Activated CD8-positive, alpha-beta T cell treated with anti-CD3 and anti-CD28 coated beads for 36 hours (primary cell): ENCODE measurements around the gene GYS2. TPM values are rescaled to one million over a fixed set of nuclear protein-coding genes. Genes with fewer than 3 reads are reported as not detected.

Experiments used
- ATAC-seq: fragments of 200-7000 bp; cut with Tn5 transposase; one replicate; pipeline ENCODE4 v1.10.0; 2021; ENCODE audit warnings: mild to moderate bottlenecking, moderate library complexity
- CTCF ChIA-PET: fragments of 350-600 bp; sonication (Branson Sonifier 250); formaldehyde crosslinking; loops from one replicate; lab custom pipeline; 2021; ENCODE audit warnings: antibody characterized with exemption; lab: Charles Lee
- POLR2A ChIA-PET: fragments of 350-600 bp; sonication (Branson Sonifier 250); formaldehyde crosslinking; loops from one replicate; lab custom pipeline; 2021; ENCODE audit warnings: antibody characterized with exemption; lab: Charles Lee
- DNase-seq: peaks from one replicate; pipeline ENCODE4 v3.0.0-alpha.2; 2020
- H3K27ac Mint-ChIP-seq: one replicate; pipeline ENCODE4 v1.8.0; 2021; ENCODE audit warnings: mild to moderate bottlenecking, mixed read lengths
- H3K27me3 Mint-ChIP-seq: one replicate; pipeline ENCODE4 v1.8.0; 2021; ENCODE audit warnings: mixed read lengths
- H3K36me3 Mint-ChIP-seq: one replicate; pipeline ENCODE4 v1.8.0; 2021; ENCODE audit warnings: low read depth, mixed read lengths
- H3K4me1 Mint-ChIP-seq: one replicate; pipeline ENCODE4 v1.8.0; 2021; ENCODE audit warnings: low read depth, mixed read lengths
- H3K4me3 Mint-ChIP-seq: one replicate; pipeline ENCODE4 v1.8.0; 2021; ENCODE audit warnings: mild to moderate bottlenecking, moderate library complexity, mixed read lengths
- H3K9me3 Mint-ChIP-seq: one replicate; pipeline ENCODE4 v1.8.0; 2021; ENCODE audit warnings: mixed read lengths
- CTCF ChIP-seq: fragments of 200-600 bp; IDR thresholded peaks from one replicate; pipeline ENCODE4 v1.8.0; 2022; ENCODE audit warnings: antibody characterized with exemption, mild to moderate bottlenecking
- intact Hi-C: fragments of 100-400 bp; cut with micrococcal nuclease; formaldehyde crosslinking; loops from one replicate; pipeline ENCODE4 v1.10.0; 2022
- total RNA-seq, 2 experiments: library from RNA; stranded (reverse); gene quantifications; one replicate each; pipeline ENCODE4 v1.2.3, GENCODE V29; 2021

The GYS2 gene
- total RNA-seq, 2 experiments from 2014 or later = not detected

- ChIA-PET CTCF (no interaction called here), POLR2A (interaction anchor here (0.6 kb wide), 1 partner anchor 23 kb away, joined by 3 read pairs; no protein-coding TSS in a partner anchor)
- peaks cover 3% of the 10 kb centered on the region for H3K9me3 Mint-ChIP-seq
- intact Hi-C loops = no loop called here
- H3K4me1 Mint-ChIP-seq = peaks cover 6% of the 10 kb centered on the region
- no peak for DNase-seq
- TF ChIP-seq CTCF = no peak
- H3K4me3 Mint-ChIP-seq = no peak overlapping the region
- H3K27me3 Mint-ChIP-seq = peaks cover 30% of the 10 kb centered on the region
- no peaks in the 10 kb centered on the region for H3K36me3 Mint-ChIP-seq
- H3K27ac Mint-ChIP-seq = no peak overlapping the region
- ATAC-seq = no peak
These were observed 75.7 kb downstream of the GYS2 start for GRCh38 chr12:21528953-21529352.

GRCh38 chr12:21527451-21528180 is 77.0 kb downstream of the GYS2 start:
- ATAC-seq (peak; percentile 98), DNase-seq (peak; percentile 73)
- Mint-ChIP-seq H3K27ac (no peak overlapping the region), H3K4me1 (peaks cover 6% of the 10 kb centered on the region), H3K9me3 (peaks cover 3% of the 10 kb centered on the region), H3K4me3 (peak overlapping the region; percentile 70), H3K36me3 (no peaks in the 10 kb centered on the region), H3K27me3 (peaks cover 29% of the 10 kb centered on the region)
- intact Hi-C loops = no loop called here
- POLR2A ChIA-PET = interaction anchor here (0.9 to 3.2 kb wide), 5 partner anchors 8 to 28 kb away, joined by 3 to 10 read pairs (median 3); partner anchors contain the start of genes GOLT1B and RECQL
- no peak for TF ChIP-seq CTCF
- CTCF ChIA-PET = interaction anchor here (0.7 to 2.7 kb wide), 5 partner anchors 12 to 1913 kb away, joined by 3 to 8 read pairs (median 4); no protein-coding TSS in a partner anchor

GRCh38 chr12:21526721-21527345 is 77.8 kb downstream of the GYS2 start:
- intact Hi-C loops = no loop called here
- peak overlapping the region; percentile 56 for H3K4me3 Mint-ChIP-seq
- DNase-seq = no peak
- ChIA-PET POLR2A (interaction anchor here (0.6 to 3.2 kb wide), 6 partner anchors 8 to 50 kb away, joined by 3 to 10 read pairs (median 3); partner anchors contain the start of genes GOLT1B and RECQL), CTCF (interaction anchor here (1.4 to 2.7 kb wide), 3 partner anchors 13 to 154 kb away, joined by 3 to 8 read pairs (median 6); no protein-coding TSS in a partner anchor)
- H3K4me1 Mint-ChIP-seq = peaks cover 6% of the 10 kb centered on the region
- ATAC-seq = no peak
- peaks cover 3% of the 10 kb centered on the region for H3K9me3 Mint-ChIP-seq
- H3K27me3 Mint-ChIP-seq = peaks cover 27% of the 10 kb centered on the region
- no peak overlapping the region for H3K27ac Mint-ChIP-seq
- no peaks in the 10 kb centered on the region for H3K36me3 Mint-ChIP-seq
- no peak for TF ChIP-seq CTCF

GRCh38 chr12:21526053-21526452 is 78.6 kb downstream of the GYS2 start, which contains the start of gene SPX:
TSS of gene SPX (plus strand) at chr12:21526296. CDS start at chr12:21526473, 177 bp downstream.
- POLR2A ChIA-PET = interaction anchor here (0.6 to 3.2 kb wide), 5 partner anchors 12 to 128 kb away, joined by 3 to 10 read pairs (median 3); partner anchors contain the start of genes GOLT1B and RECQL
- Mint-ChIP-seq H3K27me3 (peaks cover 25% of the 10 kb centered on the region), H3K4me3 (peak within 1 kb of the TSS; percentile 56), H3K27ac (no peak within 1 kb of the TSS), H3K4me1 (peaks cover 6% of the 10 kb centered on the region), H3K36me3 (no peaks in the 10 kb centered on the region), H3K9me3 (peaks cover 3% of the 10 kb centered on the region)
- no peak for DNase-seq
- intact Hi-C loops = no loop called here
- CTCF ChIA-PET = interaction anchor here (2.7 kb wide), 1 partner anchor 155 kb away, joined by 8 read pairs; no protein-coding TSS in a partner anchor
- no peak for ATAC-seq
- no peak for TF ChIP-seq CTCF
